Cardiac septum (tissue), 1 donor: ENCODE results near the gene MDP1. TPM values are rescaled to one million over a fixed set of nuclear protein-coding genes. Genes with fewer than 3 reads are reported as not detected.

ENCODE experiments used
- DNase-seq: peaks from one replicate; pipeline ENCODE4 v3.0.0-alpha.2; 2020; ENCODE audit warnings: low spot score
- intact Hi-C: fragments of 100-400 bp; cut with DNase I; formaldehyde crosslinking; loops from one replicate; pipeline ENCODE4 v1.14.0; 2022
- total RNA-seq: library from RNA; stranded (reverse); fragmentation: NEBNext Ultra II Directional; extraction: Animal tissue kit (Norgen Biotek cat#: 25700); gene quantifications from one replicate; pipeline ENCODE4 v1.2.1, GENCODE V29; 2021
- donor health status: DM: no; HTN: no; CAD: no.

Gene MDP1
- total RNA-seq, 1 donor from 2014 or later: 16.7 TPM

GRCh38 chr14:24187539-24187915 is 28.3 kb downstream of the MDP1 start:
- intact Hi-C loops: no loop called here
- DNase-seq: no peak

GRCh38 chr14:24186831-24187538 is 28.9 kb downstream of the MDP1 start:
- DNase-seq: no peak
- intact Hi-C loops: no loop called here

- intact Hi-C loops: no loop called here
- DNase-seq: no peak
Measured at GRCh38 chr14:24185741-24186140, 30.1 kb downstream of the MDP1 start.

DNA sequence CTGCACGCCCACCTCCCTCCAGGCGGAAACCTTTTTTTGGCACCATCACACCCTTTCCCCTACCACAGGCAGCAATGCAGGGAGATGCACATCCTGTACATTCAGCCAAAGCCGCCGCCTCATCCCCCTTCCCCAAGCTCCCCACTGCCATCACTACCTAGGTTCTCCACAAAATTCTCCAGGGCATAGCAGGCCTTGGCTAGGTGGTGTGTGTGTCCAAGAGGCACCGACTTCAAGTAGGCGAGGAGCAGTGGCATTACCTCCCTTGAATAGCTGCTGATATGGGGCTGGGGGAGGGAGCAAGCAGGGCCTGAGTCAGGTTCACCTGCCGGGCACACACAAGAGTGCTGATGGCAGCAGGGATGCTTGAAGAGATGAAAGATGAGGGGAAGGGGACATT is 30.8 kb downstream of the MDP1 start:
- intact Hi-C loops: no loop called here
- no peak for DNase-seq

DNA sequence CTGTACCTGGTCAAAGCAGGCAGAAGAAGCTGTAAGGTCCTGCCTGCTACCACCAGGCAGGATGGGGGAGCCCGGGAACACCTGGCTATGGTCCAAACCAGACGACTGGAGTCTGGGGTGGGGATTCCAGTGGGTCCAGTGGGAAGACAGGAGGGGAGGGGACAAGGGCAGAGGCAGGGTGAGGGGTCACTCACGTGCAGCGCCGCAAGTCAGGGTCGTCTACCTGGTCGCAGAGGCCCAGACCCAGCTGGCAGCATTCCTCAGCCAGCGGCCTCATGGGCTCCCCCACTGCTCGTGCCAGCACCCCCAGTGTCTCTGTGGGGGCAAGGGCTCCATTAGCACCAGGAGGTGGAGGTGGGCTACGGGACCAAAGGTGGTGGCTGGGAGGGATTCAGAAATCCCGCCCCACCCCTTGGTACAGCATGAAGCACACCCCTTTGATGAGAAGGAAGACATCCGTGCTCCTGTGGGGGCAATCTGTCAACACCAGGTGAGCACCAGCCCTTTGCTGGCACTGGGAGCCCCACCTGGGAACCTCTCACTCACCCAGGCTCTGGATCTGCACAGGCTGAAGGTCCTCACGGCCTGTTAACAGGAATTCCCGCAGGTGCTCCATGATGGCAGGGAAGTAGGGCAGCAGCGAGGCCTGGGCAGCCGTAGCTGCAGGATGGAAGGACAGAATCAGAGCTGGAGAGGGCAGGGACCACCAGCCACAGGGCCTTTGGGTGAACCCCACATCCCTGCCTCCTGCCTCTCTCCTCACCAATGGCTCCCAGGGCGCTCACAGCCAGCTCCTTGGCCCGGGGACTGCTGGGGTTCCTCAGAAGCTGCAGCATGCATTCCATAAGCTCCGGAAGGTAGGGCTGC is 31.5 kb downstream of the MDP1 start:
- no peak for DNase-seq
- intact Hi-C loops: no loop called here

DNA sequence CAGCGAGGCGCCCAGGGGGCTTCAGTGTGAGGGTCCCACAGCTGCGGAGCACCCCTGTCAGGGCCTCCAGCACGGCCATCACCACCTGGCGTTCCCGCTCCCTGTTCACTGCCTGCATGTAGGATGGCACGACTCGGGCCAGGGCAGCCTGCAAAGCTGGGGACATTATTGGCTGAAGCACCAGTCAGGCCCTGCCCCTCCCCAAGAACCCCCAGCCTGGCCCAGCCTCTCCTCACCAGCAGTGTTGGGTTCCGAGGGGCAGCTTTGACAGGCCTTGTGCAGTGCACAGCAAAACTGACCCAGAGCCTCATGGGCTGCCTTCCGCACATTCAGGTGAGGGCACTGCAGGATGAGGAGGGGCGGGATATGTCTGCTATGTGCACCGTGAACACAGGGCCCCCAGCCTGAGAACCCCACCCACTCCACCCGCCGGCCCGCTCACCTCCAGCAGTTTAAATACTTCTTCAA is 32.8 kb downstream of the MDP1 start:
- intact Hi-C loops: no loop called here

GRCh38 chr14:24182110-24182882 is 33.6 kb downstream of the MDP1 start:
- intact Hi-C loops: no loop called here
- DNase-seq: no peak

More for the DNA sequence above, 32.8 kb downstream of the MDP1 start:
- no peak for DNase-seq

- DNase-seq: no peak
- intact Hi-C loops: no loop called here
Measured at GRCh38 chr14:24181371-24182077, 34.3 kb downstream of the MDP1 start.

- DNase-seq: no peak
- intact Hi-C loops: no loop called here
Measured at GRCh38 chr14:24179961-24180796, 35.7 kb downstream of the MDP1 start.

DNA sequence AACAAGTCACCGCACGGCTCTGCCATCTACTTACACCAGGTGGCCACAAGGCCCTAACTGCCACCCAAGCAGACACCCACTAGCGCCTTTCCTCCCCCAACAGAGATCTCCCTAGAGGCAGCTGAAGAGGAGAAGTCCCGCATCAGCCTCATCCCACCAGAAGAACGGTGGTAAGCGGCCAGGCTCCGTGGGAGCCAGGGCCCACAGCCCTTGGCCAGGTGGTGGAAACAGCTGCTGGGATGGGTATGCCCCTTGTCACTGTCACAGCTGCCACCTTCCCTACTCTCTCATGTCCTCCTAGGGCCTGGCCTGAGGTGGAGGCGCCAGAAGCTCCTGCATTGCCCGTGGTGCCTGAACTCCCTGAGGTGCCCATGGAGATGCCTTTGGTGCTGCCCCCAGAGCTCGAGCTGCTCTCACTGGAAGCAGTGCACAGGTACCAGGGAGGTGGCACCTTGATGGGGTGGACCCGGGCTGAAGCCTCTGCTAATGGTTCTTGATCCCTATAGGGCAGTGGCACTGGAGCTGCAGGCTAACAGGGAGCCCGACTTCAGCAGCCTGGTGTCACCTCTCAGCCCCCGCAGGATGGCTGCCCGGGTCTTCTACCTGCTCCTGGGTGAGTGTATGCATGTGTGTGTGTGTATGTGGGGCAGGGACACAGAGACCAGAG is 36.4 kb downstream of the MDP1 start:
- DNase-seq: no peak
- intact Hi-C loops: no loop called here

DNA sequence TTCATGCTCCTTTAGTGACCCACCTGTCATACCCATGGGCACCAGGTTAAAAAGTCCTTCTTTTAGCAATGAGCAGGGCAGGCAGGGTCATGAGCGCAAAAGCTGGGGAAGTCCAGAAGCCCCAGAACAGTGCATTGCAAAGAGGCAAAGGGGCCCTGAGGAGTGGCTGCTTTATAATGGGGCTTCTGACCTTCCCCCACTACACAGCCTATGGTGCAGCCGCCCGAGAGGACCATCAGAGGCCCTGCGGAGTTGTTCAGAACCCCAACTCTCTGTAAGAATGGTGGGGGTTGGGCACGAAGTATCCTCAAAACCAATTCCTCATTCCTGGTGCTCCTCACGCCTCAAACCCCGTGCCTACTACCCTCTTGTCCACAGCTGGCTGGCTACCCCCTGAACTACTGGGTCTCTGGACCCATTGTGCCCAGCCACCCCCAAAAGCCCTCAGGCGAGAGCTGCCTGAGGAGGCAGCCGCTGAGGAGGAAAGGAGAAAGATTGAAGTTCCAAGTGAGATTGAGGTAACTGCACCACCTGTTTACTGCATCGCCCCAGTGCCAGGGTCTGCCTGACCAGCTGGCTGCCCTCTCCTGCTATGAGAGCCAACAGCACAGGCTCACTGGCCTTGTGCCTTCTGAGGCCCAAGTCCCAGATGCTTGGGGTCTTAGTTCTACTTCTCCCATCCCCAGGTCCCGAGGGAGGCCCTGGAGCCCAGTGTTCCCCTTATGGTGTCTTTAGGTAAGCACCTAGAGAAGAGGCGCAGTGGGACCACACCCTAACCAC is 37.3 kb downstream of the MDP1 start:
- no peak for DNase-seq
- intact Hi-C loops: no loop called here

DNA sequence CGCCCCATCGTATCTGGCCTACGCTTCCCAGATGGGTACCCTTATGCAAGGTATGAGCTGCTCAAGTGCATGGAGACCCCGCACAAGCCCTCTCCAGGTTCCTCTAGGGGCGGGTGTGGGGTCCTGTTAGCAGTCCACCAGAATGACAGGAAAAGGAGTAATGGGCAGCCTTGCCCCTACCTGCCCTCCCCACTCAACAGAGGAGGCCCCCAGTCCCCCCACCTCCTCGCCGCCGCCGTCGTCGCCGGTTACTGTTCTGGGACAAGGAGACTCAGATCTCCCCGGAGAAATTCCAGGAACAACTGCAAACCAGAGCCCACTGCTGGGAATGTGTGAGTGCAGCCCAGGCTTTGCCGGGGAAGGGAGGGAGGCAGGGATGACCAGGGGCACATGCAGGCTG is 38.0 kb downstream of the MDP1 start:
- intact Hi-C loops: no loop called here
- no peak for DNase-seq

GRCh38 chr14:24177041-24177825 is 38.6 kb downstream of the MDP1 start:
- intact Hi-C loops: no loop called here
- DNase-seq: no peak

- no peak for DNase-seq
- intact Hi-C loops: no loop called here
Measured at GRCh38 chr14:24176599-24176998, 39.3 kb downstream of the MDP1 start.

GRCh38 chr14:24172871-24173281 is 43.0 kb downstream of the MDP1 start:
- intact Hi-C loops: no loop called here
- DNase-seq: no peak

- no peak for DNase-seq
- intact Hi-C loops: no loop called here
Measured at GRCh38 chr14:24172261-24172860, 43.5 kb downstream of the MDP1 start.
